Heart right ventricle (tissue), 16 donors: ENCODE results near the gene SPIN1. TPM values are rescaled to one million over a fixed set of nuclear protein-coding genes. Genes with fewer than 3 reads are reported as not detected.

ENCODE experiments used
- ATAC-seq, 8 donors: fragments of 200-7000 bp; cut with Tn5 transposase; one replicate each; pipeline ENCODE4 v1.9.1; 2020; ENCODE audit warnings: mild to moderate bottlenecking in 8 of 8, moderate library complexity in 8 of 8, moderate number of reproducible peaks in 1 of 8
- DNase-seq, 2 donors: peaks; one replicate each; pipeline ENCODE4 v3.0.0-alpha.2; 2020
- H3K27ac ChIP-seq, 10 donors: fragments of 200-600 bp; sonication (generic) in 2 of 10; one replicate each; pipeline versions ENCODE4 v1.5.0 to v1.8.0; 2020 to 2022; ENCODE audit warnings: mild to moderate bottlenecking in 3 of 10
- H3K27me3 ChIP-seq, 7 donors: fragments of 200-600 bp; one replicate each; pipeline ENCODE4 v1.8.0; 2021 to 2022; ENCODE audit warnings: mild to moderate bottlenecking in 2 of 7
- H3K36me3 ChIP-seq, 9 donors: fragments of 200-600 bp; sonication (generic) in 1 of 9; one replicate each; pipeline versions ENCODE4 v1.5.0 to v1.8.0; 2020 to 2022; ENCODE audit warnings: mild to moderate bottlenecking in 2 of 9
- H3K4me1 ChIP-seq, 9 donors: fragments of 200-600 bp; sonication (generic) in 1 of 9; one replicate each; pipeline versions ENCODE4 v1.5.0 to v1.8.0; 2020 to 2022; ENCODE audit warnings: mild to moderate bottlenecking in 4 of 9
- H3K4me3 ChIP-seq, 10 donors: fragments of 200-600 bp; sonication (generic) in 2 of 10; one replicate each; pipeline versions ENCODE4 v1.5.0 to v1.8.0; 2020 to 2022; ENCODE audit warnings: mild to moderate bottlenecking in 7 of 10, moderate library complexity in 2 of 10
- H3K9me3 ChIP-seq, 11 donors: fragments of 200-600 bp in 10 of 11; sonication (generic) in 2 of 11; one replicate each; pipeline versions ENCODE4 v1.5.0 to v1.8.0; 2013 to 2022; ENCODE audit warnings: mild to moderate bottlenecking in 2 of 11, control low read depth in 1 of 11, moderate library complexity in 1 of 11
- CTCF ChIP-seq, 9 donors: fragments of 200-600 bp; sonication (generic) in 2 of 9; IDR thresholded peaks; one replicate each; pipeline versions ENCODE4 v1.5.0 to v1.8.0; 2021 to 2022; ENCODE audit warnings: antibody characterized with exemption in 9 of 9, mild to moderate bottlenecking in 5 of 9, moderate library complexity in 1 of 9
- WGBS, 2 donors: extraction: QIAGEN DNeasy Blood & Tissue Kit; methylation state at CpG; one replicate each; pipeline ENCODE4 v1.1.7; 2013; ENCODE audit warnings: inconsistent platforms in 1 of 2; 5-methylcytosine and 5-hydroxymethylcytosine counted together
- intact Hi-C, 10 donors: fragments of 100-400 bp; cut with DNase I; formaldehyde crosslinking; loops; one replicate each; pipeline versions ENCODE4 v1.11.1 to v1.14.2; 2022
- polyA plus RNA-seq, 2 donors: library from polyadenylated mRNA; stranded (reverse); fragments of 200-250 nt; gene quantifications; one replicate each; pipeline ENCODE4 v1.2.3, GENCODE V29; 2013
- total RNA-seq, 10 donors: library from RNA; stranded (reverse); fragmentation: NEBNext Ultra II Directional in 3 of 10; extraction: Animal tissue kit (Norgen Biotek cat#: 25700) in 3 of 10; gene quantifications; one replicate each; pipeline versions ENCODE4 v1.2.1 to v1.2.4, GENCODE V29; 2021 to 2023
- donor health status: Arrhythmogenic right ventricular cardiomyopathy.
- donor health status: ischemic (EF 13 %, LVEDD 7.1; RV severe dilation, severe dysfunction).
- donor health status: healthy with polysubstance abuse.
- donor health status: DM: no; HTN: yes; CAD: no.
- donor health status: DM: no; HTN: no; CAD: no.
- donor health status: ischemic (EF 25% LVEDD 6.9; RV normal size, moderate dysfunction).
- donor health status: ischemic (EF 25% LVEDD 5.7; RV mildly dilated, moderate dysfunction).
- donor health status: healthy.
- donor health status: DM: yes; HTN: yes; CAD: no.
- donor health status: Ischemic cardiomyopathy.
- donor health status: ischemic (EF 35%, LVEDD 5.7; RV mildly dilated, moderate dysfunction).
- donor health status: nonischemic (EF 11% LVEDD 7.7; RV severe dilation, severe dysfunction).
- donor health status: DM: yes; HTN: yes; CAD: no.
- donor health status: PGD.
- donor health status: ischemic (EF 29% LVEDD 5.4; RV normal size, mild dysfunction).
- donor health status: nonischemic (EF 23%, LVEDD 6.1; RV moderate dilation, normal function).

Gene SPIN1
- total and polyA plus RNA-seq, 12 donors: 14.9 to 65.0 (median 50.3) TPM

DNA sequence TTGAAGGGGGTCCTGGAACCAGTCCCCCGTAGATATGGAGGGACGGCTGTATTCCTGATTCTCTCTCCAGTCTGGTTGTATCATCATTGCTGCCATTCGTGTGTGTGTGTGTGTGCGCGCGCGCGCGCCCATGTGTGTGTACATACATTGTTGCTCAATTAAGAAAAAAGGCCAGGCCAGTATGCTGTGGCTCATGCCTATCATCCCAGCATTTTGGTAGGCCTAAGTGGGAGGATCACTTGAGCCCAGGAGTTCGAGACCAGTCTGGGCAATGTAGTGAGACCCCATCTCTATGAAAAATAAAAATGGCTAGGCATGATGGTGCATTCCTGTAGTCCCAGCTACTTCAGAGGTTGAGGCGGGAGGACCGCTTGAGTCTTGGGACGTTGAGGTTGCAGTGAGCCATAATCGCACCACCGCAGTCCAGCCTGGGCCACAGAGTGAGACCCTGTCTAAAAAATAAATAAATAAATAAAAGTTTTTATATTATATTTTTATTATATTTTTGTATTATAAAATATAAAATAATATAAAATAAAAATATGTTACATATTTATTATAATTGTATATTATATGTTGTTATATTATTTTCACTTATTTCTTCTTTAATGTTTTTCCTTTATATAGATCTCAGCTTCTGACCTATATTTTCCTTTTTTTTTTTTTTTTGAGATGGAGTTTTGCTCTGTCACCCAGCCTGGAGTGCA is 53.2 kb downstream of the SPIN1 start:
- intact Hi-C loops: loop anchor here in 1 of 10 donors (10.0 kb wide), 1 partner anchor 57 kb away; the partner anchor contains the start of gene SPIN1
- no peak for TF ChIP-seq CTCF (IDR thresholded peaks at IDR 0.05)

DNA sequence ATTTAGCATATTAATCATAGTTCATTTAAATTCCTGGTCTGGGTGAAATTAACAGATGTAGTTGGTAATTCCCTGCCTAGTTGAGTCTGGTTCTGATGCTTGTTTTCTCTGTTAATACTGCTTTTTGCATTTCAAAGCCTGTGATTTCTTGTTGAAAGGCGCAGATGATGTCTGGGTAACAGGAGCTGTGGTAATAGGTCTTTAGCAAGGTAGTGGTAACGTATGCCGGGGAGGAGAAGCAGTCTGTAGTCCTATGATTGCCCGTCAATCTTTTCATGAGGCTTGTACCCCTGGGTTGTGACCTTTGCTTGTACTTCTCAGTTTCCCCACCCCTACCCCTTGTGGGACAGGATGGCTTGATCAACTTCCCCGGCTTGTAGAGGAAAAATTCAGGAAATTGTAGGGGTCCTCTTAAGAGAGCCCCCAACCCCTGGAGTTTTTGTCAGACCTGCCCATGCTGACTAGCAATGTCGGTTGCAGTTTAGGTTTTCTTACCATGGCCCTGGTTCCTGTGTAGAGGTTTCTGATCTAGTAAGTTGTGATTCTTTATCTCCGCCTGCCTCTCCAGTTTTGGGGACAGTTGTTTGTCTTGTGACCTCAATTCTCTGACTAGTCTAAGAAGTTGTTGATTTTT is 55.4 kb downstream of the SPIN1 start:
- 89 to 91% methylated on average over 7 of the region's 7 CpGs for WGBS, 2 donors
- Histone ChIP-seq H3K4me3 (no peak overlapping the region), H3K4me1 (peaks cover 0 to 24% (median 11%) of the 10 kb centered on the region in 9 donors), H3K27me3 (no peaks in the 10 kb centered on the region), H3K27ac (no peak overlapping the region), H3K36me3 (peaks cover 0 to 6% (median 2%) of the 10 kb centered on the region in 9 donors), H3K9me3 (peaks cover 0 to 9% (median 0%) of the 10 kb centered on the region in 11 donors)
- intact Hi-C loops: loop anchor here in 1 of 10 donors (10.0 kb wide), 1 partner anchor 59 kb away; the partner anchor contains the start of gene SPIN1
- DNase-seq (no peak), ATAC-seq (no peak)
- TF ChIP-seq CTCF (IDR thresholded peaks at IDR 0.05): no peak

More for the DNA sequence above, 53.2 kb downstream of the SPIN1 start:
- peaks cover 0 to 24% (median 3%) of the 10 kb centered on the region in 9 donors for H3K36me3 ChIP-seq
- H3K4me1 ChIP-seq: peaks cover 0 to 7% (median 0%) of the 10 kb centered on the region in 9 donors
- WGBS, 2 donors: 96 to 98% methylated on average over 15 of the region's 15 CpGs
- H3K4me3 ChIP-seq: no peak overlapping the region
- no peak overlapping the region for H3K27ac ChIP-seq
- peaks cover 0 to 5% (median 0%) of the 10 kb centered on the region in 11 donors for H3K9me3 ChIP-seq
- ATAC-seq: no peak
- no peaks in the 10 kb centered on the region for H3K27me3 ChIP-seq
- DNase-seq: no peak

- TF ChIP-seq CTCF (IDR thresholded peaks at IDR 0.05): no peak
- H3K27ac ChIP-seq: no peak overlapping the region
- H3K4me1 ChIP-seq: peaks cover 0 to 18% (median 11%) of the 10 kb centered on the region in 9 donors
- no peaks in the 10 kb centered on the region for H3K27me3 ChIP-seq
- H3K9me3 ChIP-seq: peaks cover 0 to 9% (median 0%) of the 10 kb centered on the region in 11 donors
- intact Hi-C loops: loop anchor here in 1 of 10 donors (10.0 kb wide), 1 partner anchor 62 kb away; the partner anchor contains the start of gene SPIN1
- DNase-seq: no peak
- ATAC-seq: no peak
- peaks cover 0 to 26% (median 12%) of the 10 kb centered on the region in 9 donors for H3K36me3 ChIP-seq
- no peak overlapping the region for H3K4me3 ChIP-seq
- 89 to 91% methylated on average over 2 of the region's 2 CpGs for WGBS, 2 donors
Measured at GRCh38 chr9:88446728-88447127, 58.5 kb downstream of the SPIN1 start.

DNA sequence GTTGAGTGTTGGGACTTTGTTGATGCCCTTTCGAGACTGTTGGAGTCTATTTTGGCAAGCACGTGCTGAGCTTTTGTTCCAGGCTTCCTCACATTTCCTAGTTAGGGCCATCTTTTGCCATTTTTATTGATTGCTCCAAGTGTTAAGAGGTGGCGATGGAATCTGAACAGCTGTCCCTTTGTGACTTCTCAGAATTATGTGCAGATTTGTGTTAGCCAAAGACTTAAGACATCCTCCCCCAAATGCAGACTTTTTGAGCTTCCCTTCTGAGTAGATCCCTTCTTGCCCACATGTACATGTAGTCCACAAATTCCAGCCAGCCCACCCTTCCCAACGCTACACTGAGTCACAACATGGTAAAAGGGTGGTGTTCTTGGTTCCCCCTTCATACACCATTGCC is 59.2 kb downstream of the SPIN1 start:
- no peak overlapping the region for H3K27ac ChIP-seq
- no peak for ATAC-seq
- H3K4me1 ChIP-seq: peaks cover 0 to 18% (median 11%) of the 10 kb centered on the region in 9 donors
- no peaks in the 10 kb centered on the region for H3K27me3 ChIP-seq
- no peak overlapping the region for H3K4me3 ChIP-seq
- H3K9me3 ChIP-seq: peaks cover 0 to 9% (median 0%) of the 10 kb centered on the region in 11 donors
- intact Hi-C loops: loop anchor here in 1 of 10 donors (10.0 kb wide), 1 partner anchor 63 kb away; the partner anchor contains the start of gene SPIN1
- TF ChIP-seq CTCF (IDR thresholded peaks at IDR 0.05): no peak
- no peak for DNase-seq
- 66 to 68% methylated on average over 4 of the region's 4 CpGs for WGBS, 2 donors
- H3K36me3 ChIP-seq: peaks cover 0 to 30% (median 12%) of the 10 kb centered on the region in 9 donors
